ENCODE results near the gene ATF7. TPM values are rescaled to one million over a fixed set of nuclear protein-coding genes. Genes with fewer than 3 reads are reported as not detected.
A peak's percentile ranks its signal among the peaks of the same experiment; 100 is the strongest.

Gene ATF7
- total and polyA plus RNA-seq, 2 of the 13 experiments (the other 11 are each of a cell fraction or from before 2014, with no cell fraction given): 9.6 to 16.2 TPM

DNA sequence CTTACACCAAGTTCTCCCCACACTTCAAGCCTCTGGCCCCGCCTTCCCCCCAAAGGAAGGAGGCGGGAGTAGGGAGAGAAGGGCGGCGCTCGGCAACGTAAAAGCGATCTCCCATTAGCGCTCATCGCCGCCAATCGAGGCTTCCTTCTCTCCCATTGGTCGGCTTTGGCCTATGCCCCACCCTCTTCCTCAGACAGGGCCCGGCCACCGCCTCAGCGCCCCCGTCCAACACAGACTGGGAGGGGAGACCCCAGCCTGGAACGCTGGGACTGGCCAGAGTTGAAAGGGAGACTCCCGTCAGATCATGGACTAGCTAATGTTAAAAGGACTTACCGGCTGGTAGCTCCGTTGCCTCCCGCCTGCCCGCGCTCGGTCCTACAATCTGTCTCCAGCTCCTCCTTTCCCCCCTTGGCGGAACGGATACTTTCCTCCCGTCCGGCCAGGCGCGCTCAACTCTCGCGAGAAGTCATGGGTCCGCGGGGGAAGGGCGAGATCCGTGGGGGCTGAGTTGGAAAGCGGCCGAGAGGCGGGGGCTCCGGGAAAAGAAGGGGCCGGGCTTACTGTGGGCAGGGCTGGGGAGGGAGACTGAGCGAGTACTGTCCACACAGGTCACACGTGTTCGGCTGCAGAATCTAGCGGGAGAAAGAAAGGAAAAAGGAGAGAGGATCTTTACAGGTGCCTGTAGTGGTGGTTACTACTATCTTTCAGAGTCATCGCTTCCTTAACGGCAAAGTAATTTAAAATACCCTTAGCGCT lies at the start of gene ATF7 (continued):
- peak; percentile 90 for TF ChIP-seq PRPF4 (IDR thresholded peaks at IDR 0.05; ENCODE audit: low read depth, low read length, poor library complexity, severe bottlenecking)
- TF ChIP-seq ZNF350 (CRISPR knock-in tag; IDR thresholded peaks at IDR 0.05; ENCODE audit: borderline replicate concordance, low read depth): peak; percentile 94
- TF ChIP-seq KLF11 (CRISPR knock-in tag; IDR thresholded peaks at IDR 0.05): peak; percentile 93; the same call in 1 of the 2 replicates
- peak; percentile 65 for TF ChIP-seq ZNF205 (CRISPR knock-in tag; IDR thresholded peaks at IDR 0.05)
- no peak for TF ChIP-seq MAFG (CRISPR knock-in tag; IDR thresholded peaks at IDR 0.05)
- TF ChIP-seq, protein P1, sequence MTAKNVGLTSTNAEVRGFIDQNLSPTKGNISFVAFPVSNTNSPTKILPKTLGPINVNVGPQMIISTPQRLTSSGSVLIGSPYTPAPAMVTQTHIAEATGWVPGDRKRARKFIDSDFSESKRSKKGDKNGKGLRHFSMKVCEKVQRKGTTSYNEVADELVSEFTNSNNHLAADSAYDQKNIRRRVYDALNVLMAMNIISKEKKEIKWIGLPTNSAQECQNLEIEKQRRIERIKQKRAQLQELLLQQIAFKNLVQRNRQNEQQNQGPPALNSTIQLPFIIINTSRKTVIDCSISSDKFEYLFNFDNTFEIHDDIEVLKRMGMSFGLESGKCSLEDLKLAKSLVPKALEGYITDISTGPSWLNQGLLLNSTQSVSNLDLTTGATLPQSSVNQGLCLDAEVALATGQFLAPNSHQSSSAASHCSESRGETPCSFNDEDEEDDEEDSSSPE (CRISPR knock-in tag; IDR thresholded peaks at IDR 0.05): peak; percentile 56
- TF ChIP-seq NR3C1 (CRISPR knock-in tag; IDR thresholded peaks at IDR 0.05): no peak
- TF ChIP-seq SPEN (CRISPR knock-in tag; IDR thresholded peaks at IDR 0.05; ENCODE audit: low read depth): peak; percentile 89
- no peak for TF ChIP-seq SCMH1 (CRISPR knock-in tag; IDR thresholded peaks at IDR 0.05; ENCODE audit: borderline replicate concordance)
- TF ChIP-seq ZFP82 (CRISPR knock-in tag; IDR thresholded peaks at IDR 0.05; ENCODE audit: borderline replicate concordance): no peak
- peak; percentile 32; the same call in 1 of the 2 replicates for TF ChIP-seq ZBTB7B (CRISPR knock-in tag; IDR thresholded peaks at IDR 0.05)
- TF ChIP-seq ZNF33B (CRISPR knock-in tag; IDR thresholded peaks at IDR 0.05): 0 out of 2 replicates have a peak, but pooled peaks have one; percentile 41
- TF ChIP-seq PAF1 (CRISPR knock-in tag; IDR thresholded peaks at IDR 0.05): no peak
- TF ChIP-seq HOXA5 (CRISPR knock-in tag; IDR thresholded peaks at IDR 0.05): 0 out of 2 replicates have a peak, but pooled peaks have one; percentile 23
- TF ChIP-seq SIX4 (CRISPR knock-in tag; IDR thresholded peaks at IDR 0.05): no peak
- no peak for TF ChIP-seq BRCA1 (CRISPR knock-in tag; IDR thresholded peaks at IDR 0.05)
- TF ChIP-seq ZNF841 (CRISPR knock-in tag; IDR thresholded peaks at IDR 0.05; ENCODE audit: borderline replicate concordance): no peak
- TF ChIP-seq TRIM24 (CRISPR knock-in tag; IDR thresholded peaks at IDR 0.05): no peak
- no peak for TF ChIP-seq ZC3H13 (CRISPR knock-in tag; IDR thresholded peaks at IDR 0.05)
- no peak for TF ChIP-seq ZNF232 (CRISPR knock-in tag; IDR thresholded peaks at IDR 0.05; ENCODE audit: borderline replicate concordance)
- TF ChIP-seq, protein P2, sequence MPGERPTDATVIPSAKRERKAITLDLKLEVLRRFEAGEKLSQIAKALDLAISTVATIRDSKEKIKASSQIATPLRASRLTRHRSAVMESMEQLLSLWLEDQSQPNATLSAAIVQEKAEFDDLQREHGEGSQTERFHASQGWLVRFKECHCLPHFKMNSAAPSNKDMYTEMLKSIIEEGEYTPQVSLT (CRISPR knock-in tag; IDR thresholded peaks at IDR 0.05; ENCODE audit: borderline replicate concordance, low read depth): no peak
- TF ChIP-seq, protein P3, sequence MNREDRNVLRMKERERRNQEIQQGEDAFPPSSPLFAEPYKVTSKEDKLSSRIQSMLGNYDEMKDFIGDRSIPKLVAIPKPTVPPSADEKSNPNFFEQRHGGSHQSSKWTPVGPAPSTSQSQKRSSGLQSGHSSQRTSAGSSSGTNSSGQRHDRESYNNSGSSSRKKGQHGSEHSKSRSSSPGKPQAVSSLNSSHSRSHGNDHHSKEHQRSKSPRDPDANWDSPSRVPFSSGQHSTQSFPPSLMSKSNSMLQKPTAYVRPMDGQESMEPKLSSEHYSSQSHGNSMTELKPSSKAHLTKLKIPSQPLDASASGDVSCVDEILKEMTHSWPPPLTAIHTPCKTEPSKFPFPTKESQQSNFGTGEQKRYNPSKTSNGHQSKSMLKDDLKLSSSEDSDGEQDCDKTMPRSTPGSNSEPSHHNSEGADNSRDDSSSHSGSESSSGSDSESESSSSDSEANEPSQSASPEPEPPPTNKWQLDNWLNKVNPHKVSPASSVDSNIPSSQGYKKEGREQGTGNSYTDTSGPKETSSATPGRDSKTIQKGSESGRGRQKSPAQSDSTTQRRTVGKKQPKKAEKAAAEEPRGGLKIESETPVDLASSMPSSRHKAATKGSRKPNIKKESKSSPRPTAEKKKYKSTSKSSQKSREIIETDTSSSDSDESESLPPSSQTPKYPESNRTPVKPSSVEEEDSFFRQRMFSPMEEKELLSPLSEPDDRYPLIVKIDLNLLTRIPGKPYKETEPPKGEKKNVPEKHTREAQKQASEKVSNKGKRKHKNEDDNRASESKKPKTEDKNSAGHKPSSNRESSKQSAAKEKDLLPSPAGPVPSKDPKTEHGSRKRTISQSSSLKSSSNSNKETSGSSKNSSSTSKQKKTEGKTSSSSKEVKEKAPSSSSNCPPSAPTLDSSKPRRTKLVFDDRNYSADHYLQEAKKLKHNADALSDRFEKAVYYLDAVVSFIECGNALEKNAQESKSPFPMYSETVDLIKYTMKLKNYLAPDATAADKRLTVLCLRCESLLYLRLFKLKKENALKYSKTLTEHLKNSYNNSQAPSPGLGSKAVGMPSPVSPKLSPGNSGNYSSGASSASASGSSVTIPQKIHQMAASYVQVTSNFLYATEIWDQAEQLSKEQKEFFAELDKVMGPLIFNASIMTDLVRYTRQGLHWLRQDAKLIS (CRISPR knock-in tag; IDR thresholded peaks at IDR 0.05): no peak
- TF ChIP-seq HNRNPK (IDR thresholded peaks at IDR 0.05; ENCODE audit: low read depth, low read length, poor library complexity, severe bottlenecking): no peak
- TF ChIP-seq ETV6 (CRISPR knock-in tag; conservative IDR thresholded peaks at IDR 0.05): 0 out of 2 replicates have a peak, but pooled peaks have one; percentile 42
- TF ChIP-seq ZNF230 (CRISPR knock-in tag; IDR thresholded peaks at IDR 0.05): 0 out of 2 replicates have a peak, but pooled peaks have one; percentile 28

All from HepG2 (cell line).